Activated naive CD4-positive, alpha-beta T cell treated with anti-CD3 and anti-CD28 coated beads, Interleukin-2, amount 10 ng/mL, durations not matched to agents 7 days and 5 days (primary cell): ENCODE measurements around the gene OVOL3.
"Not testable (repeated sequence)": the region's sequence is repeated elsewhere in the genome, so short reads cannot be mapped to it uniquely, and the experiment has no call there.

Source experiments
- CTCF ChIA-PET: fragments of 350-600 bp; sonication (Branson Sonifier 250); formaldehyde crosslinking; loops from one replicate; lab custom pipeline; 2021; ENCODE audit warnings: antibody characterized with exemption; lab: Charles Lee
- DNase-seq: peaks from one replicate; pipeline ENCODE4 v3.0.0-alpha.2; 2020
- H3K27ac Mint-ChIP-seq: one replicate; pipeline ENCODE4 v1.8.0; 2021; ENCODE audit warnings: mild to moderate bottlenecking, moderate library complexity, mixed read lengths
- H3K27me3 Mint-ChIP-seq: one replicate; pipeline ENCODE4 v1.8.0; 2021; ENCODE audit warnings: mild to moderate bottlenecking, mixed read lengths
- H3K36me3 Mint-ChIP-seq: one replicate; pipeline ENCODE4 v1.8.0; 2021; ENCODE audit warnings: mixed read lengths
- H3K4me1 Mint-ChIP-seq: one replicate; pipeline ENCODE4 v1.8.0; 2021; ENCODE audit warnings: mixed read lengths
- H3K4me3 Mint-ChIP-seq: one replicate; pipeline ENCODE4 v1.8.0; 2021; ENCODE audit warnings: mild to moderate bottlenecking, moderate library complexity, mixed read lengths
- H3K9me3 Mint-ChIP-seq: one replicate; pipeline ENCODE4 v1.8.0; 2021; ENCODE audit warnings: mixed read lengths

OVOL3 gene

DNA sequence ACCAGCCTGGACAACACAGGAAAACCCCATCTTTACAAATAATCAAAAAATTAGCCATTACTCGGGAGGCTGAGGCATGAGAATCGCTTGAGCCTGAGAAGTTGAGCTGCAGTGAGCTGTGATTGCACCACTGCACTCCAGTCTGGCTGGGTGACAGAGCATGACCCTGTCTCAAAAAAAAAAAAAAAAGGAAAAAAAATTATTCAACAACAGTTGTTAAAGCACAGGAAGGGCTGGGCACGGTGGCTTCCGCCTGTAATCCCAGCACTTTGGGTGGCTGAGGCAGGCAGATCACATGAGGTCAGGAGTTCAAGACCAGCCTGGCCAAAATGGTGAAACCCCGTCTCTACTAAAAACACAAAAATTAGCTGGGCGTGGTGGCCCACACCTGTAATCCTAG, 20.3 kb downstream of the OVOL3 start:
- not testable (repeated sequence) for H3K27ac Mint-ChIP-seq, H3K9me3 Mint-ChIP-seq, H3K36me3 Mint-ChIP-seq, H3K4me3 Mint-ChIP-seq, H3K27me3 Mint-ChIP-seq, DNase-seq
- peaks cover 47% of the 10 kb centered on the region for H3K4me1 Mint-ChIP-seq
- CTCF ChIA-PET: interaction anchor here (0.8 to 7.1 kb wide), 2 partner anchors 37 to 42 kb away, joined by 3 to 54 read pairs; no protein-coding TSS in a partner anchor

- peaks cover 51% of the 10 kb centered on the region for H3K4me1 Mint-ChIP-seq
- H3K27ac Mint-ChIP-seq, H3K27me3 Mint-ChIP-seq, CTCF ChIA-PET, H3K36me3 Mint-ChIP-seq, DNase-seq, H3K9me3 Mint-ChIP-seq, H3K4me3 Mint-ChIP-seq: not testable (repeated sequence)
Observed at GRCh38 chr19:36134867-36135266, 23.9 kb downstream of the OVOL3 start.

- Mint-ChIP-seq H3K9me3 (peaks cover 3% of the 10 kb centered on the region), H3K36me3 (peaks cover 13% of the 10 kb centered on the region), H3K4me1 (peaks cover 50% of the 10 kb centered on the region), H3K4me3 (no peak overlapping the region), H3K27ac (peak overlapping the region; percentile 60), H3K27me3 (peaks cover 10% of the 10 kb centered on the region)
- no peak for DNase-seq
- CTCF ChIA-PET: interaction anchor here (0.6 to 5.5 kb wide), 2 partner anchors 8 to 341 kb away, joined by 3 to 28 read pairs; no protein-coding TSS in a partner anchor
Observed at GRCh38 chr19:36136964-36137686, 26.2 kb downstream of the OVOL3 start.

- Mint-ChIP-seq H3K36me3 (peaks cover 23% of the 10 kb centered on the region), H3K27ac (peak overlapping the region; percentile 96), H3K4me3 (peak overlapping the region; percentile 96), H3K9me3 (peaks cover 3% of the 10 kb centered on the region), H3K4me1 (peaks cover 44% of the 10 kb centered on the region), H3K27me3 (peaks cover 10% of the 10 kb centered on the region)
- CTCF ChIA-PET: interaction anchor here (5.5 kb wide), 1 partner anchor 10 kb away, joined by 28 read pairs; no protein-coding TSS in a partner anchor
- DNase-seq: no peak
Observed at GRCh38 chr19:36139120-36139472, 28.2 kb downstream of the OVOL3 start.

- peak; percentile 94 for DNase-seq
- peak within 1 kb of the TSS; percentile 96 for H3K4me3 Mint-ChIP-seq
- CTCF ChIA-PET: interaction anchor here (5.5 kb wide), 1 partner anchor 11 kb away, joined by 28 read pairs; no protein-coding TSS in a partner anchor
- H3K27me3 Mint-ChIP-seq: peaks cover 8% of the 10 kb centered on the region
- H3K36me3 Mint-ChIP-seq: peaks cover 23% of the 10 kb centered on the region
- peaks cover 3% of the 10 kb centered on the region for H3K9me3 Mint-ChIP-seq
- peak within 1 kb of the TSS; percentile 96 for H3K27ac Mint-ChIP-seq
- H3K4me1 Mint-ChIP-seq: peaks cover 44% of the 10 kb centered on the region
Observed at GRCh38 chr19:36139473-36140303, 28.7 kb downstream of the OVOL3 start, which contains the start of gene CAPNS1. TSS of gene CAPNS1 (plus strand) at chr19:36140066. CDS start at chr19:36141012, 946 bp downstream.

- Mint-ChIP-seq H3K36me3 (peaks cover 23% of the 10 kb centered on the region), H3K4me1 (peaks cover 41% of the 10 kb centered on the region), H3K9me3 (peaks cover 3% of the 10 kb centered on the region), H3K27ac (peak overlapping the region; percentile 96), H3K27me3 (peaks cover under 1% of the 10 kb centered on the region), H3K4me3 (peak overlapping the region; percentile 96)
- CTCF ChIA-PET: interaction anchor here (5.5 kb wide), 1 partner anchor 12 kb away, joined by 28 read pairs; no protein-coding TSS in a partner anchor
- peak; percentile 72 for DNase-seq
Observed at GRCh38 chr19:36140304-36141038, 29.5 kb downstream of the OVOL3 start.

DNA sequence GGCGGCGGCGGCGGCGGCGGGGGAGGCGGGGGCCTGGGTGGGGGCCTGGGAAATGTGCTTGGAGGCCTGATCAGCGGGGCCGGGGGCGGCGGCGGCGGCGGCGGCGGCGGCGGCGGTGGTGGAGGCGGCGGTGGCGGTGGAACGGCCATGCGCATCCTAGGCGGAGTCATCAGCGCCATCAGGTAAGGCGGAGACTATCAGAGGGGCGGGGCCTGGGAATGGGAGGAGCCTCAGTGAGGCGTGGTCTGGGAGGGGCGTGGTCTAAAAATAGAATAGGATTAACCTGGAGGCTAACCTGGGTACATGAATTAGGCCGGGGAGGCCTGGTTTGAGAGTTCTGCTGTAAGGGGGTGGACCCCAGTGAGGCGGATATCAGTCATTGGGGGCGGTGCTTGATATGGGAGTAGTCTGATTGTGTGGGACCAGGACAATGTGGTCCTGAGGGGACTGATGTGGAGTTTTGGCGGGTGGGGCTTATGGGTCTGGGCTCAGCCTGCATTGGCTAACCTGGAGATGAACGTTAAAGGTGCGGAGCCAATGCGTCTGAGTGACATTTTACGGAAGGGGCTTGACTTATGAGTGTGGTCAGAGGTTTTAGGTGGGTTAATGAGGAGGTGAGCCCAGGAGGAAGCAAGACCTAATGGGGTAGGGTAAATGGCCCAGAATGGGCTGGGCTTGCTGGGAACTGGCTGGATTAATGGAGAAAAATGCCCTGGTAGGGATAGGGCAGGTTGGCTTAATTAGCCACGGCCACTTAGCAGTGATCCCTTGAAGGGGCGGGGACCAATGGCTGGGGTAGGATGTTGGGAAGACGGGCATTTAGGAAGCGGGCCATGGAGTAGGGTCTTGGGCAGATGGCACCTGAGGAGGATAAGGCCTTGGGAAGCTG, 30.3 kb downstream of the OVOL3 start:
- DNase-seq: peak; percentile 92
- Mint-ChIP-seq H3K36me3 (peaks cover 32% of the 10 kb centered on the region), H3K27ac (peak overlapping the region; percentile 96), H3K4me1 (peaks cover 36% of the 10 kb centered on the region), H3K9me3 (peaks cover 3% of the 10 kb centered on the region), H3K27me3 (no peaks in the 10 kb centered on the region), H3K4me3 (peak overlapping the region; percentile 96)
- CTCF ChIA-PET: no interaction called here

- no peak overlapping the region for H3K4me3 Mint-ChIP-seq
- no peak for DNase-seq
- peaks cover 29% of the 10 kb centered on the region for H3K4me1 Mint-ChIP-seq
- peaks cover 38% of the 10 kb centered on the region for H3K36me3 Mint-ChIP-seq
- H3K27me3 Mint-ChIP-seq: no peaks in the 10 kb centered on the region
- H3K9me3 Mint-ChIP-seq: peaks cover 3% of the 10 kb centered on the region
- H3K27ac Mint-ChIP-seq: no peak overlapping the region
- CTCF ChIA-PET: no interaction called here
Observed at GRCh38 chr19:36142046-36142445, 31.1 kb downstream of the OVOL3 start.

GRCh38 chr19:36142496-36142895, 31.6 kb downstream of the OVOL3 start:
- Mint-ChIP-seq H3K27me3 (no peaks in the 10 kb centered on the region), H3K27ac (no peak overlapping the region), H3K9me3 (peaks cover 3% of the 10 kb centered on the region), H3K4me3 (peak overlapping the region; percentile 27), H3K36me3 (peaks cover 40% of the 10 kb centered on the region), H3K4me1 (peaks cover 30% of the 10 kb centered on the region)
- DNase-seq: no peak
- CTCF ChIA-PET: no interaction called here

DNA sequence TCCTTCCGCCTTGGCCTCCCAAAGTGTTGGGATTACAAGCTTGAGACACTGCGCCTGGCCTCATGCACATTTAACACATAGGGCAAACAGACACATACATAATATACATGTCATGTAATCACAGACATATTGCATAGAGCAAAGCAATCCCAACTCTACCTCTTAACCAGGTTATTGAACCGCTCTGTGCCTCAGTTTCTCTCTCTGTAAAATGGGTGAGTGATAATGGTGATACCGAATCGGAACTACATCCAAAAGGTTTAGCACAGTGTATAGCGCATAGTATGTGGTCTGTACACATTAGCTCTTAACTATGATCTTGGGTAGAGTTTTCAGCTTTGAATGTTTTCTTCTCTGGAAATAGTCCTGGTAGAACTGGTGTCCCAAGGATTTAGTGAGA, 33.7 kb downstream of the OVOL3 start:
- Mint-ChIP-seq H3K9me3 (peaks cover 3% of the 10 kb centered on the region), H3K4me3 (no peak overlapping the region), H3K4me1 (peaks cover 31% of the 10 kb centered on the region), H3K27me3 (no peaks in the 10 kb centered on the region), H3K27ac (no peak overlapping the region), H3K36me3 (peaks cover 51% of the 10 kb centered on the region)
- CTCF ChIA-PET: interaction anchor here (1.0 to 1.4 kb wide), 2 partner anchors 17 to 25 kb away, joined by 3 to 4 read pairs; no protein-coding TSS in a partner anchor
- DNase-seq: no peak

DNA sequence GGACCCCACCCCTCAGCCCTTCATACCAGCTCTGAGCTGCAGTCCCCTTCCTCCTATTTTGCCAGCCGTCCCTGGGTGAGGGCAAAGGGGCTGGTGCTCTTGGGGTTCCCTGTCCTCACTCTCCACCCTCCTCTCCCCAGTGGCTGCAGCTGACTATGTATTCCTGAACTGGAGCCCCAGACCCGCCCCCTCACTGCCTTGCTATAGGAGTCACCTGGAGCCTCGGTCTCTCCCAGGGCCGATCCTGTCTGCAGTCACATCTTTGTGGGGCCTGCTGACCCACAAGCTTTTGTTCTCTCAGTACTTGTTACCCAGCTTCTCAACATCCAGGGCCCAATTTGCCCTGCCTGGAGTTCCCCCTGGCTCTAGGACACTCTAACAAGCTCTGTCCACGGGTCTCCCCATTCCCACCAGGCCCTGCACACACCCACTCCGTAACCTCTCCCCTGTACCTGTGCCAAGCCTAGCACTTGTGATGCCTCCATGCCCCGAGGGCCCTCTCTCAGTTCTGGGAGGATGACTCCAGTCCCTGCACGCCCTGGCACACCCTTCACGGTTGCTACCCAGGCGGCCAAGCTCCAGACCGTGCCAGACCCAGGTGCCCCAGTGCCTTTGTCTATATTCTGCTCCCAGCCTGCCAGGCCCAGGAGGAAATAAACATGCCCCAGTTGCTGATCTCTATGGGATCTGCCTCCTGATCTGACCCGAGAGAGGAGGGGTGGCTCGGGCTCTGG, 38.9 kb downstream of the OVOL3 start:
- peaks cover 14% of the 10 kb centered on the region for H3K4me1 Mint-ChIP-seq
- CTCF ChIA-PET: no interaction called here
- H3K4me3 Mint-ChIP-seq: no peak overlapping the region
- H3K27ac Mint-ChIP-seq: peak overlapping the region; percentile 26
- H3K27me3 Mint-ChIP-seq: no peaks in the 10 kb centered on the region
- no peak for DNase-seq
- H3K36me3 Mint-ChIP-seq: peaks cover 43% of the 10 kb centered on the region
- H3K9me3 Mint-ChIP-seq: no peaks in the 10 kb centered on the region

GRCh38 chr19:36150586-36150985, 39.6 kb downstream of the OVOL3 start:
- DNase-seq: no peak
- H3K27ac Mint-ChIP-seq: no peak overlapping the region
- H3K4me3 Mint-ChIP-seq: no peak overlapping the region
- H3K4me1 Mint-ChIP-seq: peaks cover 14% of the 10 kb centered on the region
- CTCF ChIA-PET: no interaction called here
- H3K27me3 Mint-ChIP-seq: no peaks in the 10 kb centered on the region
- peaks cover 41% of the 10 kb centered on the region for H3K36me3 Mint-ChIP-seq
- no peaks in the 10 kb centered on the region for H3K9me3 Mint-ChIP-seq
